PFSK-1 (cell line): ENCODE data around the gene TMEM61.

Source experiments
- POLR2AphosphoS5 ChIP-seq: IDR thresholded peaks from 2 replicates; pipeline ENCODE4 v1.6.1; 2012; ENCODE audit warnings: low read depth, mild to moderate bottlenecking, control low read depth, low read length, moderate library complexity
- SIN3A ChIP-seq: IDR thresholded peaks from 2 replicates; pipeline ENCODE4 v1.6.1; 2012; ENCODE audit warnings: mild to moderate bottlenecking, low read length, moderate library complexity, borderline replicate concordance; ENCODE audit not compliant: insufficient read depth
- TAF1 ChIP-seq: IDR thresholded peaks from 2 replicates; pipeline ENCODE4 v1.6.1; 2012; ENCODE audit warnings: low read length, control low read depth, borderline replicate concordance; ENCODE audit not compliant: insufficient read depth
- TF ChIP-seq, protein P1 (sequence below), 2 experiments: IDR thresholded peaks; 2 replicates each; pipeline versions ENCODE4 v1.6.1 to v1.8.0; 2011 to 2012; ENCODE audit warnings: low read depth in 2 of 2, low read length in 2 of 2, control low read depth in 1 of 2, inconsistent platforms in 1 of 2, mild to moderate bottlenecking in 1 of 2, moderate library complexity in 1 of 2; ENCODE audit not compliant: insufficient read depth in 1 of 2

DNA sequence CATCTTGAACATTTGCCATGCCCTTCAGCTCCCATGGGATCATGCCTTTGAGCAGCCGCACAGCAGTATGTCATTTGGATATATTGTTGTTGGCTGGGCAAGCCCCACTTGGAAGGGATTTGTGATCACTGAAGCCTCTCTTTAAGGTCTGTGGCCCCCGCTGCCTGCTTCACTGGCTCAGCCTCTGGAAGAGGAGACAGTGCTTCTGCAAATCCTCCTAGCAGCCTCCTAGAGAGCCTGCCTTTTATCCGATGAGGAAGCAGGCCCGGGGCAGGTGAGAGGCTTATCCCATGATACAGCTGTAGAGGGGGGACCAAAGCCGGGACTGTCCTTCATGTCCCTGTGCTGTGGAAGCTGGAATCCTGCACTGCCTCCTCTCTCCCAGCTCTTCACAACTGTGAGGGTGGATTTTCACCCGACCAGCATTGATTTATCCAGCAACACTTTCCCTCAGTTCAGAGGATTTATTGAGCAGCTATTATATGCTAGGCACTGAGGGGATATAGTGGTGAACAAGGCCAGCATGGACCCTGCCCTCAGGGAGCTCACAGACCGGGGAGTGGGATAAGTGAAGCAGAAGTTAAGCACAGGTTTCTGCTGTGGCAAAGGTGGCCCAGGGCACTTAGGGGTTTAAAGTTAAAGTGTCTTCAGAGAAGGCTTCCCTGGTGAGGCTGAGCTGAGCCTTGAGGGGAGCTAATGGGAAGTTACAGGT lies 3.9 kb downstream of the TMEM61 start:
- no peak for TF ChIP-seq POLR2AphosphoS5
- TF ChIP-seq TAF1: no peak
- TF ChIP-seq, protein P1, sequence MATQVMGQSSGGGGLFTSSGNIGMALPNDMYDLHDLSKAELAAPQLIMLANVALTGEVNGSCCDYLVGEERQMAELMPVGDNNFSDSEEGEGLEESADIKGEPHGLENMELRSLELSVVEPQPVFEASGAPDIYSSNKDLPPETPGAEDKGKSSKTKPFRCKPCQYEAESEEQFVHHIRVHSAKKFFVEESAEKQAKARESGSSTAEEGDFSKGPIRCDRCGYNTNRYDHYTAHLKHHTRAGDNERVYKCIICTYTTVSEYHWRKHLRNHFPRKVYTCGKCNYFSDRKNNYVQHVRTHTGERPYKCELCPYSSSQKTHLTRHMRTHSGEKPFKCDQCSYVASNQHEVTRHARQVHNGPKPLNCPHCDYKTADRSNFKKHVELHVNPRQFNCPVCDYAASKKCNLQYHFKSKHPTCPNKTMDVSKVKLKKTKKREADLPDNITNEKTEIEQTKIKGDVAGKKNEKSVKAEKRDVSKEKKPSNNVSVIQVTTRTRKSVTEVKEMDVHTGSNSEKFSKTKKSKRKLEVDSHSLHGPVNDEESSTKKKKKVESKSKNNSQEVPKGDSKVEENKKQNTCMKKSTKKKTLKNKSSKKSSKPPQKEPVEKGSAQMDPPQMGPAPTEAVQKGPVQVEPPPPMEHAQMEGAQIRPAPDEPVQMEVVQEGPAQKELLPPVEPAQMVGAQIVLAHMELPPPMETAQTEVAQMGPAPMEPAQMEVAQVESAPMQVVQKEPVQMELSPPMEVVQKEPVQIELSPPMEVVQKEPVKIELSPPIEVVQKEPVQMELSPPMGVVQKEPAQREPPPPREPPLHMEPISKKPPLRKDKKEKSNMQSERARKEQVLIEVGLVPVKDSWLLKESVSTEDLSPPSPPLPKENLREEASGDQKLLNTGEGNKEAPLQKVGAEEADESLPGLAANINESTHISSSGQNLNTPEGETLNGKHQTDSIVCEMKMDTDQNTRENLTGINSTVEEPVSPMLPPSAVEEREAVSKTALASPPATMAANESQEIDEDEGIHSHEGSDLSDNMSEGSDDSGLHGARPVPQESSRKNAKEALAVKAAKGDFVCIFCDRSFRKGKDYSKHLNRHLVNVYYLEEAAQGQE (IDR thresholded peaks at IDR 0.05; ENCODE audit: insufficient read depth in 1 of 2, low read depth in 2 of 2, low read length in 2 of 2): no peak
- no peak for TF ChIP-seq SIN3A
